Osteoblast (primary cell): ENCODE data around the gene FCF1. TPM values are rescaled to one million over a fixed set of nuclear protein-coding genes. Genes with fewer than 3 reads are reported as not detected.

ENCODE experiments used
- DNase-seq: peaks from one replicate; pipeline ENCODE4 v3.0.0; 2011; ENCODE audit warnings: low spot score, mixed read lengths; ENCODE audit not compliant: insufficient read length; ENCODE audit errors: missing footprints
- H2AFZ ChIP-seq: 2 replicates; pipeline ENCODE4 v1.6.0; 2011; ENCODE audit warnings: mild to moderate bottlenecking, low read length
- H3K27ac ChIP-seq: 2 replicates; pipeline ENCODE4 v1.5.1; 2011; ENCODE audit warnings: mild to moderate bottlenecking, low read depth, low read length, moderate library complexity
- H3K27me3 ChIP-seq: 2 replicates; pipeline ENCODE4 v1.6.0; 2012; ENCODE audit warnings: mild to moderate bottlenecking, control low read depth, inconsistent platforms, low read length, moderate library complexity; ENCODE audit not compliant: insufficient read depth
- H3K36me3 ChIP-seq: 2 replicates; pipeline ENCODE4 v1.5.1; 2011; ENCODE audit warnings: mild to moderate bottlenecking, low read length, control low read depth, moderate library complexity; ENCODE audit not compliant: insufficient read depth
- H3K4me1 ChIP-seq: 2 replicates; pipeline ENCODE4 v1.5.1; 2011; ENCODE audit warnings: mild to moderate bottlenecking, low read length, control low read depth, moderate library complexity; ENCODE audit not compliant: insufficient read depth
- H3K4me2 ChIP-seq: 2 replicates; pipeline ENCODE4 v1.6.0; 2011; ENCODE audit warnings: mild to moderate bottlenecking, low read length; ENCODE audit not compliant: insufficient read depth
- H3K4me3 ChIP-seq: fragments of 200-600 bp; sonication (generic); 3 replicates; pipeline ENCODE4 v1.5.1; 2012; ENCODE audit warnings: mild to moderate bottlenecking, low read length, inconsistent platforms; ENCODE audit not compliant: insufficient read depth
- H3K79me2 ChIP-seq: 2 replicates; pipeline ENCODE4 v1.6.0; 2012; ENCODE audit warnings: mild to moderate bottlenecking, low read length, control low read depth, inconsistent platforms; ENCODE audit not compliant: insufficient read depth
- H3K9me3 ChIP-seq: 2 replicates; pipeline ENCODE4 v1.5.1; 2011; ENCODE audit warnings: low read depth, low read length, control low read depth
- H4K20me1 ChIP-seq: 2 replicates; pipeline ENCODE4 v1.6.0; 2012; ENCODE audit warnings: mild to moderate bottlenecking, low read length, control low read depth; ENCODE audit not compliant: insufficient read depth
- CTCF ChIP-seq: IDR thresholded peaks from 2 replicates; pipeline ENCODE4 v1.5.1; 2011; ENCODE audit warnings: mild to moderate bottlenecking, low read depth, low read length, moderate library complexity; ENCODE audit errors: extremely low read depth
- total RNA-seq: library from RNA; depleted of rRNA; stranded (reverse); fragments of >200 nt; gene quantifications from 2 replicates; pipeline ENCODE4 v1.2.3, GENCODE V29; 2012

Gene FCF1
- total RNA-seq, 1 donor: 35.1 TPM

GRCh38 chr14:74704656-74705055, 8.3 kb upstream of the FCF1 start:
- Histone ChIP-seq H2AFZ (no peak overlapping the region), H4K20me1 (peaks cover 48% of the 10 kb centered on the region), H3K36me3 (no peaks in the 10 kb centered on the region), H3K27me3 (no peaks in the 10 kb centered on the region), H3K4me1 (no peaks in the 10 kb centered on the region), H3K4me3 (no peak overlapping the region), H3K9me3 (no peaks in the 10 kb centered on the region), H3K79me2 (peaks cover 96% of the 10 kb centered on the region), H3K4me2 (no peak overlapping the region), H3K27ac (no peak overlapping the region)
- DNase-seq: peak; percentile 56
- TF ChIP-seq CTCF: no peak

- H3K4me1 ChIP-seq: no peaks in the 10 kb centered on the region
- H3K36me3 ChIP-seq: no peaks in the 10 kb centered on the region
- H3K27me3 ChIP-seq: no peaks in the 10 kb centered on the region
- H2AFZ ChIP-seq: no peak overlapping the region
- DNase-seq: no peak
- peaks cover 42% of the 10 kb centered on the region for H4K20me1 ChIP-seq
- no peak for TF ChIP-seq CTCF
- no peak overlapping the region for H3K27ac ChIP-seq
- no peak overlapping the region for H3K4me2 ChIP-seq
- H3K4me3 ChIP-seq: no peak overlapping the region
- H3K79me2 ChIP-seq: peaks cover 96% of the 10 kb centered on the region
- H3K9me3 ChIP-seq: no peaks in the 10 kb centered on the region
Observed at GRCh38 chr14:74705613-74706500, 7.1 kb upstream of the FCF1 start.

GRCh38 chr14:74710480-74710879, 2.5 kb upstream of the FCF1 start:
- Histone ChIP-seq H4K20me1 (peaks cover 31% of the 10 kb centered on the region), H3K27me3 (no peaks in the 10 kb centered on the region), H2AFZ (no peak overlapping the region), H3K9me3 (no peaks in the 10 kb centered on the region), H3K4me2 (no peak overlapping the region), H3K27ac (no peak overlapping the region), H3K4me3 (no peak overlapping the region), H3K4me1 (peaks cover 20% of the 10 kb centered on the region), H3K36me3 (peaks cover 7% of the 10 kb centered on the region), H3K79me2 (peaks cover 92% of the 10 kb centered on the region)
- TF ChIP-seq CTCF: no peak
- no peak for DNase-seq

GRCh38 chr14:74711651-74712050, 1.3 kb upstream of the FCF1 start:
- no peak for DNase-seq
- no peak for TF ChIP-seq CTCF
- peaks cover 81% of the 10 kb centered on the region for H3K79me2 ChIP-seq
- H3K36me3 ChIP-seq: peaks cover 19% of the 10 kb centered on the region
- H4K20me1 ChIP-seq: peaks cover 21% of the 10 kb centered on the region
- H3K4me1 ChIP-seq: peaks cover 20% of the 10 kb centered on the region
- H2AFZ ChIP-seq: no peak overlapping the region
- peak overlapping the region; percentile 98 for H3K4me2 ChIP-seq
- peak overlapping the region; percentile 96 for H3K4me3 ChIP-seq
- H3K9me3 ChIP-seq: no peaks in the 10 kb centered on the region
- H3K27ac ChIP-seq: no peak overlapping the region
- no peaks in the 10 kb centered on the region for H3K27me3 ChIP-seq
